WI38 (cell line): ENCODE results near the gene SSR4.

Experiments used
- H3K4me3 ChIP-seq: 2 replicates; pipeline ENCODE4 v1.5.1; 2011; ENCODE audit warnings: low read depth, mild to moderate bottlenecking, control low read depth, low read length
- TF ChIP-seq, protein P1 (sequence below): IDR thresholded peaks from 2 replicates; pipeline ENCODE4 v1.5.1; 2012; ENCODE audit warnings: low read depth, mild to moderate bottlenecking, control low read depth, low read length

Gene SSR4

DNA sequence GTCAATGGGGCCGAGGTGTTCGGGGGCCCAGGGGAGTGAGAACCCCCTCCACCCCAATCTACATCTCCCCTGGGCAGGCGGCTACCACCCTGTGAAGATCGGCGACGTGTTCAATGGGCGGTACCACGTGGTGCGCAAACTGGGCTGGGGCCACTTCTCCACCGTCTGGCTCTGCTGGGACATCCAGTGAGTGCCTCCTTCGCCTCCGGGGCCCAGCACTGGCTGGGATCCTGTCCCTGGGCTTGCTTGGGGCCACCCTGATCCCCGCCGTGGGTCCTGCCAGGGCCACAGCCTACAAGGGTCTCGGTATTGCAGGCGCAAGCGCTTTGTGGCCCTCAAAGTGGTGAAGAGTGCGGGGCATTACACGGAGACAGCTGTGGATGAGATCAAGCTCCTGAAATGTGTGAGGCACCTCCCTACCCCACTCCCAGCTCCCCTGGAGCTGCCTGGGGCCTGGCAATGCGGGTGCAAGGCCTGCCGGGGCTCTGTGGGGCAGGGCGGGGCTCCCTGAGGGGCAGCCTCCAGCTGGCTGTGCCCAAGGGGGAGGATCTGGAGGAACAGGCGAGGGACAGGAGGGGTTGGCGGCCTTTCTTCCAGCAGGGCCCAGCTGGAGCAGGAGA is 12.9 kb upstream of the SSR4 start:
- no peak overlapping the region for H3K4me3 ChIP-seq
- TF ChIP-seq, protein P1, sequence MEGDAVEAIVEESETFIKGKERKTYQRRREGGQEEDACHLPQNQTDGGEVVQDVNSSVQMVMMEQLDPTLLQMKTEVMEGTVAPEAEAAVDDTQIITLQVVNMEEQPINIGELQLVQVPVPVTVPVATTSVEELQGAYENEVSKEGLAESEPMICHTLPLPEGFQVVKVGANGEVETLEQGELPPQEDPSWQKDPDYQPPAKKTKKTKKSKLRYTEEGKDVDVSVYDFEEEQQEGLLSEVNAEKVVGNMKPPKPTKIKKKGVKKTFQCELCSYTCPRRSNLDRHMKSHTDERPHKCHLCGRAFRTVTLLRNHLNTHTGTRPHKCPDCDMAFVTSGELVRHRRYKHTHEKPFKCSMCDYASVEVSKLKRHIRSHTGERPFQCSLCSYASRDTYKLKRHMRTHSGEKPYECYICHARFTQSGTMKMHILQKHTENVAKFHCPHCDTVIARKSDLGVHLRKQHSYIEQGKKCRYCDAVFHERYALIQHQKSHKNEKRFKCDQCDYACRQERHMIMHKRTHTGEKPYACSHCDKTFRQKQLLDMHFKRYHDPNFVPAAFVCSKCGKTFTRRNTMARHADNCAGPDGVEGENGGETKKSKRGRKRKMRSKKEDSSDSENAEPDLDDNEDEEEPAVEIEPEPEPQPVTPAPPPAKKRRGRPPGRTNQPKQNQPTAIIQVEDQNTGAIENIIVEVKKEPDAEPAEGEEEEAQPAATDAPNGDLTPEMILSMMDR = no peak

DNA sequence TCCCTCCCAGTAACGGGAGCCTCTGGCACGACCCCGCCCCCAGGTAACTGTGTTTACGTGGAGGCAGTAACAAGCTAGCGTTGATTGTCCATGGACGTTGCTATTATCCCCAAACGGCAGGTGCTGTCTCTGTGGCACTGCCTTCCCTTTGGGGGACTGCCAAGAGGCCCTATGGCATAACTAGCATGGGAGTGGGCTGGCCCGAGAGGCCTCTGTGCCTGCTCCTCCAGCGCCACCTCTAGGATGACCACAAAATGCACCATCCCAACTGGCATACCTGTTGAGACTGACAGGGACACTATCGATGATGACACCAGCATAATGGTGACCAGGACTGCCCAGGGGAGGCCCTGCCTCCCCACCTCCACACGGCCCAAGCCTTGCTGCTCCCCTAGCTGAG is 12.2 kb upstream of the SSR4 start:
- TF ChIP-seq, protein P1 = peak; percentile 14; the same call in 1 of the 2 replicates
- H3K4me3 ChIP-seq = no peak overlapping the region

DNA sequence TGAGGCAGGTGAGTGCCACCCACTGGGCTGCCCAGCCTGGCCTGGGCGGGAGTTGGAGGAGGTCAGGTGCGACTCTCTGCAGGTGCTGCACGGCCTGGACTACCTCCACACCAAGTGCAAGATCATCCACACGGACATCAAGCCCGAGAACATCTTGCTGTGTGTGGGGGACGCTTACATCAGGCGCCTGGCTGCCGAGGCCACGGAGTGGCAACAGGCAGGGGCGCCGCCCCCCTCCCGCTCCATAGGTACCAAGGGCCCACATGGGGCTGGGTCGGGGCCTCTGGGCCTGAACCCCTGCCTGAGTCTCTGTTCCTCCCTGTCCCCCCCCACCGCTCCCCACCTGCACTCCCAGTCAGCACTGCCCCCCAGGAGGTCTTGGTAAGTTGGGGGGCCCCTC is 11.6 kb upstream of the SSR4 start:
- H3K4me3 ChIP-seq = no peak overlapping the region
- TF ChIP-seq, protein P1 = no peak

DNA sequence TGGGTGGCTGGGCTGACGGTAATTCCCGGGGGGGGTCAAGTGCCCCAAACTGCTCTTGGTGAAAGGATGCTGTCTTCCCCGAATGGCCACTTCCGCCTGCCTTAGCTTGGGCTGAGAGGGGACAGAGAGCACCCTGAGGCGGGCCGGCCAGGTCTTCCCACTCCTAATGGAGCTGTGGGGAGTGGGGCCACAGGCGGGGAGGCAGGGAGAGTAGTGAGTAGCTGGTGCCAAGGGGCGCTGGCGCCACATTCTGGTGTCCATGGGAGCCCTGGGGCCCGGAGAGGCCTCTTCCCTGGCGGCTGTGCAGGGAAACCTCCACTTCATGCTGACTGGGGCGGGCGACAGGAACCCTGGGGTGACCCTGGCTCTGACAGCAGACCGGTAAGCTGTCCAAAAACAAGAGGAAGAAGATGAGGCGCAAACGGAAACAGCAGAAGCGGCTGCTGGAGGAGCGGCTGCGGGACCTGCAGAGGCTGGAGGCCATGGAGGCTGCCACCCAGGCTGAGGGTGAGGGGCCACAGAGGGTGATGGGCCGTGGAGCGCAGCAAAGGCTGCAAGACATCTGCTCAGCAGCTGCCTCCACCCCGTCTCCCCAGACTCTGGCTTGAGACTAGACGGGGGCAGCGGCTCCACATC is 11.0 kb upstream of the SSR4 start:
- TF ChIP-seq, protein P1 = no peak

DNA sequence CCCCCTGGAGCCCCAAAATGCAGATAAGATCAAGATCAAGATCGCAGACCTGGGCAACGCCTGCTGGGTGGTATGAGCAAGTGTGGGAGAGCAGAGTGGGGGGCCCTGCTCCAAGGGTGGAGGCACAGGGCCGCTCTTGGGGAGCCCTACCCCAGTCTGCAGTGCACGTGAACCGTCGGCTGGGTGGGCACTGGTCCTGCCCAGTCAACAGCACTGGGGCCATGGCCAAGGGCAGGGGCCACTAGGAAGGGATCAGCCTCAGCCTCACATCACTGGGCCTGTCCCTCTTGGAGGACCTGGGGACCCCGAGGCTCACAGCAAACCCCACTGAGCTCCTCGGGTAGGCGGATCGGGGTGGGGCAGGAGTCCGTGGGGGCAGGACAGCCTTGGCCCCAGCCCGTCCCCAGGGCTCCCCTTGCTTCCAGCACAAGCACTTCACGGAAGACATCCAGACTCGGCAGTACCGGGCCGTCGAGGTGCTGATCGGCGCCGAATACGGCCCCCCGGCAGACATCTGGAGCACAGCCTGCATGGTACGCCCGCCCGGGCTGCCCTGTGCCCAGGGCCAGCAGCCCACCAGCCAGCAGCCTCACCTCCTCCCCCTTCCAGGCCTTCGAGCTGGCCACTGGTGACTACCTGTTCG is 10.0 kb upstream of the SSR4 start:
- TF ChIP-seq, protein P1 = no peak
- H3K4me3 ChIP-seq = no peak overlapping the region

More for the DNA sequence above, 11.0 kb upstream of the SSR4 start:
- H3K4me3 ChIP-seq = no peak overlapping the region

DNA sequence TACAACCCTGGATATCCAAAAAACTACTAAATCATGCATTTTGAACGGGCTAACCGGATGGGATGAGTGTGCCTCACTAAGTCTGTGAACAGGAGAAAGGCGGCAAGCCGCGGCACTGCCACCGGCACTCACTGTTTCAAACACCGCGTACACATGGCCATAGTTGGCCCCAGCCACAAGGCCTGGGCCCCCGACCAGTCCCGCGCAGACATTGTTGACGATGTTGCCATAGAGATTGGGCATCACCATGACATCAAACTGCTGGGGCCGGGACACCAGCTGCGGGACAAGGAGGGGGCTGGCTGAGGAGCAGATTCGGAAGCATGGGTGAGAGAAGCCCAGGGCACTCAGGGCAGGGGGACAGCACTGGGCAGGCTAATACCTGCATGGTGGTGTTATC is 7.8 kb upstream of the SSR4 start:
- TF ChIP-seq, protein P1 = no peak
- no peak overlapping the region for H3K4me3 ChIP-seq

DNA sequence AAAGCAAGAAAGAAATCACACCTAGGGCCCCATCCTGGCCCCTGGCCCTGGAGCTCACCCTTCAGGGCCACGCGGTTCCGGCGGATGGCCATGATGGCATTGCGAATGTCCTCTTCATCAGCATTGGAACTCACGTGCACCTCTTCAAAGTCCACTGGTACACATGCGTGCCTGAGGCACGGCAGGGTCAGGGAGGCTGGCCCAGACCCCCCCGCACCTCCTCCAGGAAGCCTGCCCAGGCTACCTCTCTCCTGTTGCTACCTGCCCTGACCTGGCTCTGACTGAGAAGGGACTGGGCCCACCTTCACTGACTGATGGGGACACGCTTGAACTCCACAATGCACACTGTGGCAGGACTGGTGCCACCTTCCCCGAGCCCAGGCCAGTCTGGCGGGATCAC is 4.8 kb upstream of the SSR4 start:
- TF ChIP-seq, protein P1 = no peak
- H3K4me3 ChIP-seq = no peak overlapping the region
